Stimulated activated CD4-positive, alpha-beta T cell treated with anti-CD3 and anti-CD28 coated beads, Interleukin-12 subunit alpha, Interleukin-12 subunit beta, amount 100 ng/mL, for 48 hours (primary cell): ENCODE data around the gene PREPL.
"Not testable (repeated sequence)": the region's sequence is repeated elsewhere in the genome, so short reads cannot be mapped to it uniquely, and the experiment has no call there.

Experiments used
- DNase-seq, 3 donors: peaks; one replicate each; pipeline ENCODE4 v3.0.0-alpha.2; 2020; ENCODE audit warnings: low read depth in 2 of 3, low spot score in 1 of 3

Gene PREPL

DNA sequence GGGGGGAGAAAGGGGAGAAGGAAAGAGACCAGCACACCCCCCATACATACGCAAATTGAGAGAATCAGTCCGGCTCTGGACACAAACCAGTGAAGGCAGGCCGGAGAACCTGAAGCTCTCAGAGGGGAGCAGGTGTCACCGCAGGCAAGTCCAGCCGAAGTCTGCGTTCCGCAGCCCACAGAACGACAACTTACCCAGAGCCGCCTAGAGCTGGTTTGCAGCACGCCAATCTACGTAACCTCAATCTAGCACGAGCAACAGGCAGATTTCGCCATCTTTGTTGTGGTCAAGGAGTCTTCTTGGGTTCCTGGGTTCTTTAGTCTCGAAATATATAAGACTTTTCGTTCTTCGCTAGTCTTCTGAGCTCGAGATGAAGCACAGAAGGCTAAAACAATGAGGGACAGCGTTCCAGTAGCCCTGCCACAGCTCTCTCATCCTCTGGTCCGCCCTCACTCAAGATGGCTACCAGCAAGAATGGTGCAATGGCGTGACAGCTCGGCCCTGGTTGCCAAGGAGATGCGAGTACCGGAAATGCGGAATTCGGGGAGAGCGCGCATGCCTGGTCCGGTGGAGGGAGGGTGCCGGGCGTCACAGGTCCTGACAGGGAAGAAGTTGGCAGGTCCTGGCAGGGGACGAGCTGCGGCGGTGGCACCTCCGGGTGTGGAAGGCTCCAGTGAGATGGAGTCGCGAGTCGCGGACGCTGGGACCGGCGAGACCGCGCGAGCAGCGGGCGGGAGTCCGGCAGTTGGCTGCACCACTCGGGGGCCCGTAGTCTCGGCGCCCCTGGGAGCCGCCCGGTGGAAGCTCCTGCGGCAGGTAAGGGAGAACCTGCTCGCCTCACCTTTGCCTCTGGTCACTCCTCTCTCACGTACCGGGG, at the start of gene PREPL, which contains the start of gene CAMKMT:
TSS of gene PREPL (minus strand) at position 165 of the 877 bp plus-strand sequence. CDS start 15,152 bp downstream, outside the sequence.
TSS of gene CAMKMT (plus strand) at position 618 of the 877 bp plus-strand sequence.
- peak; percentile 96 to 97 (median 96) for DNase-seq

DNA sequence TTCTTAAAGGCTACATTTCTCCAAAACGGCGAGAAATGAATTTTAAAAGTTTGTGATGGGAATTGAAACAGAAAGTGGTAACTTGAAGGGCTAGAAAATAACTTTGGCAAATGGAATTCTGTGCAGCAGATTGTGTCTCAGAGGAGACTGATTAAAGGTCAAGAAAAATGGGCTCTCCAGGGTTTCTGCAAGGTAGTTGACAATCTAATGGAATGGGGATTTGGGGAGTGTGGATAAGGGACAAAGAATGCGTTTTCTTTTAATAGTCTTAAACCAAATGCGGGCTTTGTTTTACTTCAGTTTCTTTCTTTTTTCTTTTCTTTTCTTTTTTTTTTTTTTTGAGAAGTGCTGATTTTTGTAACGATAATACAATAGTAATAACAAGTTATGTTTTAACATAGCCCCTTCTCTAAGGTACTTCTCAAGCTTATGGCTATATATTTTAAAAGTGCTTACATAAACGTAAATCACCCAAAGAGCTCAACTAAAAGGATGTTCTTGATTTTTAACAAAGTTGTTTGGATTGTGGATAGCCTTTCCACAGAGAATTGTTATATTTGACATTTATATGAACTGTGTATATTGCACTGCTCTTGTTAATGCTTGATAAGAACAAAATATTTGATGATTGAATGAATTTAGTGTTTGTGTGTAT, 37.1 kb upstream of the PREPL start:
- no peak for DNase-seq

DNA sequence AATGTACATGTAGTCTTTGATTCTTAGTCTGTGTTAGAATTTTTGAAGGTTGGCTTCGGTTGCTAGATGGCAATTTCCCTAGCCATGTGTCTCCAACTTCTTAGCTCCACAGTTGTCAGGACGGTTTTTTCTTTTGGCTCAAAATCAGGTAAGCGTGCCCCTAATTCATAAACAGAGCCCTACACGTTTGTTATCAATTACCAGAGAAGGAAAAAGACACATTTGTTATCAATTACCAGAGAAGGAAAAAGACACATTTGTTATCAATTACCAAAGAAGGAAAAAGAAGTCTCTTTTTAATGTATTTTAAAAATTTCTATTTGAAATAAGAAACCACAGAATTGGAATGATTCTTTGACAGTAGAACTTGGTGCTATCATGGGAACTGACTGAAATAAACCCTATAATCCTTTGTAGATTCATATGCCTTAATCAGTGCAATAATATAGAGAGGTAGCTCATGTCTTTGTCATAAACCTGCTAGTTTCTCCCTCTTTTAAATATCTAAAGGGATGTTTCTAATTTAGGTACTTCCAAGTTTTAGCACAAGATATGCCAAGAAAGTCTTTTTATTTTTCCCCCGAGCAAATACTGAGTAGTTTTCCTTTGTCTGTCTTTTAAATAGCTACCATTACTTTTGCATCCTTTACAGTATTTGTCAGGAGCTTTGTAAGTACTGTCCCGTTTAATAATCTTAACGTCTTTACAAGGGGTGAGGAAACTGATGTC, 36.3 kb upstream of the PREPL start:
- DNase-seq = no peak

DNA sequence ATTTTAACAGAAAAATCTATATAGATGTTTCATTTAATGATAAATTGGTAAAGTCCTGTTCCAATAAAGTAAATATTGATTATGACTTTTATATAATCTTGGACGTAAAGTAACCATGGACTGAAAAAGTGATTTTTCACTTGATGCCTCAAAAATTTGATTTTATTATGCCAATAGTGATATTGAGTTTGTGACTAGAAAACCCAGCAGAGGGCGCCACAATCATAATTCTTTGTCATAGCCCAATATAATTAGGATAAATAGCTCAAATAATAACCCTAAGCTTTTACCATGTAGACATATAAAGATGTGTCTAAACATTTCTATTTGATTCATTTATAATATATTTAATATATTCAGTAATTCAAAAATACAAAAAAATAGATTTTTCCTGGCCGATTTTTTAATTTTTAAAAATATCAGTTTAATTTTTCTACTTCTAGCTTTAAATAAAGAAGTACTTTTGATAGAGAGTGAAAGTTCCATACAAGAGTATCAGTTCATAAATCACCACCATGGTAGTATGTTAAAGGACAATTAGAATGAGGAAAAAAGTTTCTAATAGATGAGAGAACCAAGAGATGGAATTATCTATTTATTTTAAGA, 31.1 kb upstream of the PREPL start:
- peak in 2 of 3 donors; percentile 26 to 42 for DNase-seq

GRCh38 chr2:44389895-44390294, 28.6 kb upstream of the PREPL start:
- DNase-seq = no peak

DNA sequence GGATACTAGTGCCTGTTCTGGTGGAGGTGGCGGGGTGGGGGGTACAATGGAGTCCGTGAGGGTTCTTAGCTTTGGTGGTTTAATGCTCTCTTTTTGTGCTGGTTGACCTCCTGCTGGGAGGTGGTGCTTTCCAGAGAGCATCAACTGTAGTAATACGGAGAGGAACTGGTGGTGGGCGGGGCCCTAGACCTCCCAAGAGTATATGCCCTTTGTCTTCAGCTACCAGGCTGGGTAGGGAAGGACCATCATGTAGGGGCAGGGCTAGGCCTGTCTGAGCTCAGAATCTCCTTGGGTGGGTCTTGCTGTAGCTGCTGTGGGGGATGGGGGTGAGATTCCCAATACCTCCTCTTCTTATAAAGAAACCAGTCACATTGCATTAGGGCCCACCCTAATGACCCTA, 27.6 kb upstream of the PREPL start:
- no peak for DNase-seq

DNA sequence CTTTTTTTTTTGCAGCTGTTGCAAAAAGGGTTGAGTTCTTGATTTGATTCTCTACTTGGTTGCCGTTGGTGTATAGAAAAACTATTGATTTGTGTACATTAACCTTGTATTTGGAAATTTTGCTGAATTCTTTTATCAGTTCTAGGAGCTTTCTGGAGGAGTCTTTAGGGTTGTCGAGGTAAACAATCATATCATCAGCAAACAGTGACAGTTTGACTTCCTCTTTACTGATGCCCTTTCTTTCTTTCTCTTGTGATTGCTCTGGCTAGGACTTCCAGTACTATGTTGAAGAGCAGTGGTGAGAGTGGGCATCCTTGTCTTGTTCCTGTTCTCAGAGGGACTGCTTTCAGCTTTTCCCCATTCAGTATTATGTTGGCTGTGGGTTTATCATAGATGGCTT, 23.9 kb upstream of the PREPL start:
- DNase-seq = not testable (repeated sequence)

DNA sequence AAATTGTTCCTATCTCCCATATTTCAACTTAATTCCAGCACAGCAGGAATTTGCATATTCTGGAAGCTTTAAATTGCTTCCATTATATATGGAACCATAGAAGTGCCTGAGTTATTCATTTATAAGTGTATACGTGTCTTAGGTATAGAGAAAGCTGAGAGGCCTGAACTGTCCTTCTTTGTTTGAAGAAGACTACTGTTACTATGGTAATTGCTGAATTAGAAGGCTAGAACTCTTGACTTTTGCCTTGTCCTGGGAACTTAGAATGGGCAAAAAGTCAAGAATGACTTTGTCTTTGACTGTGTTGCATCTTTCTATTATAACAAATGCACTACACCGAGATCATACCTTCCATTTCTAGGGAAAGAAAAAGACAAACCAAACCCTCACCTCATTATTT, 16.2 kb upstream of the PREPL start:
- DNase-seq = no peak

- no peak for DNase-seq
These were observed 11.0 kb upstream of the PREPL start for GRCh38 chr2:44372246-44372645.

DNA sequence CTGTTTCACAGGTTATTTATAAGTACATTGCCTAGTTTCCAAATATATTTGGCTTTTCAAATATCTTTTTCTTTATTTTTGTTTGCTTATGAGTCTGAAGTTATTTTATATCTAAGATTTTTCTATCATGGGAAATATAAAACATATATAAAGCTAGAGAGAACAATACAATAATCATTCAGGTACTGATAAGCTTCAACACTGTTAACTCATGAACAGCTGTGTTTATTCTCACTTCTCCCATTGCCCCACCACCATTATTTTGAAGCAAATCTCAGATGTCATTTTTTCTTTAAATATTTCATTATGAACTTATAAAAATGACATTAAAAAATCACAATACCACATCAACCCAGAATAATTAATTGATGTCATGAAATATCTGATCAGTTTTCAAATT, 10.2 kb upstream of the PREPL start:
- DNase-seq = no peak

DNA sequence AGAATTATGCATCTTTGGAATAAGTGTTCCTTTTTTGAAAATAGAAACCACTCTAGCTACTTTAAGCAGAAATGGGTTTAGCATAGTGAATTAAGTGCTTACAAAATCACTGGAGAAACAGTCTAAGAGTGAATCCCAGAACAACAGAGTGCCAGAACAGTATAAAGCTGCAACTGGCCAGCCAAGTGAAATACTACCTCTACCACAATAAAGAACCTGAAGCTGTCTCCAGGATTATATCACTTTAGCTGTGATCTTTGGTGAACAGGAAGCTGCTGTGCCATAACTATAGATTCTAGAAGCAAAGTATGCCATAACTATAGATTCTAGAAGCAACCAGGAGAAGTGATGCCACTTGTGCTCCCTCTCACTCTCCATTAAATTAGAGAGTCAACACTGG, 8.1 kb upstream of the PREPL start:
- no peak for DNase-seq

DNA sequence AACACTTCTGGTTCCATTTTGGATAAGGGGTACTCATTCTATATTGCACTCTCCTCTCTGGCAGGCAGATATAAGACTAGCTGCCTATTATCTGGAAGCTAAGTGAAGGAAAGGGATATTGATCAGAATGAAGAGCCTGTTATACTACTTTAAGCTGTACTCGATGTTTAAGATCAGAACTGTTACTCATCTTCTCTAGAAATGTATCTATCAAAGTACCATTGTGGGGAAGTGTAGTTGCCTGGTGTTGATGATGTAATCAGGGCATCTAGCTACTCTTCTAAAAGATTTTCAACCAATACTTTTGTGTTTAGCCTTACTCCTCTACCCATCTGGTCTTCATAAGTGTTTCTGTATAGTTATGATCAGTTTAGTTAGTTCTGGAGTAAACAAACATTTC, 6.3 kb upstream of the PREPL start:
- DNase-seq = no peak

DNA sequence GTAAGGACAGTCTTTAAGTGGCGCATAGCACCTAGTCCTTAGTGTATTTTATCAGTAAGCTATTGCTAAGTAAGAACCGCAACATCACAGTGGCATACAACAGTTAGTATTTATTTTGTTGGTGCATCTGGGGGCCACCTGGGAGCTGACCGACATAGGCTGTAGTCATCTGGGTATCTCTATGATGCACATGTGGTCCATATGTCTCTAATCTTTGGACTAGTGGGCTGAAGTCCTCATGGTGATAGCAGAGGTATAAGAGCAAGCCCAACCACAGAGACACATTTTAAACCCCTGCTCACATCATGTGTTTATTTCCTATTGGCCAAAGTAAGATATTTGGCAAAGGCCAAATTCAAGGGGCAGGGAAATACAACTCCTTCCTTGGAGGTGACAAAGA, 3.3 kb upstream of the PREPL start:
- DNase-seq = no peak

DNA sequence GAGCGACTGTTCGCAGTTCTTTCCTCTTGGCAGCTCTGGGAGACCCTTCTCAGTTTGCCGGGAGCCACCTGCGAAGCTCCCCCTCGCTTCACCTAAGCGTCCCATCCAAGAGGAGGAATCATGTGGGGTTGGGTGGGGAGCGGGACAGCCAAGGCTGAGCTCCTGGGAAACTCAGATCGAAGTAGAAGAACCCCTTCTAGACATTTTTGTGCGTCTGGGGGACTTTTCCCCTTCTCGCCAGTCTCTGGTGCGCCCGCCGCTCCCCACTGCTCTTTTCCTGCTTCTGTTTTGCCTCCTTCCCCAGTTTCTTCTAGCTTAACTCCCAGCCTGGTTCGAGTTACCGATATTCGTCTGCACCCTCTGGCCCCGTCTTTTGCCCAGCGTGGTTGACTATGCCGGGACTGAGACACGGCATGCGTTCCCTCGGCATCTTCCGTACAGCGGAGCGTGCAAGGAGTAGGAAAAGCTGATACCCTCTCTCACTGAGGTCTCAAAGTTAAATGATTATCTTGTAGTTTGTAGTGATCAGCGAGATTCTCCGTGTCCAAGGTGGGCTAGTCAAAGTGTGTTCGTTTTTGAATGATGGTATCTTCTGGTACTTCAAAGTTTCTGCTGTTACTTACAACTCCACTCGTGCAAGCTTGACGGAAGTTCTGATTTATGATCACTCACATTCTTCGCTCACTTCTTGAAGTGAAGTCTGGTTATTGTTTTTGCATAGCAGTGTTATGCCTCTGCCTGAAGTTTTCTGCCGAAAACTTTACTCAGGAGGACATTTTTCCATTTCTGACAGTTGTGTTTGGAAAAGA, 1.1 kb upstream of the PREPL start:
- DNase-seq = peak; percentile 7 to 35 (median 27)

DNA sequence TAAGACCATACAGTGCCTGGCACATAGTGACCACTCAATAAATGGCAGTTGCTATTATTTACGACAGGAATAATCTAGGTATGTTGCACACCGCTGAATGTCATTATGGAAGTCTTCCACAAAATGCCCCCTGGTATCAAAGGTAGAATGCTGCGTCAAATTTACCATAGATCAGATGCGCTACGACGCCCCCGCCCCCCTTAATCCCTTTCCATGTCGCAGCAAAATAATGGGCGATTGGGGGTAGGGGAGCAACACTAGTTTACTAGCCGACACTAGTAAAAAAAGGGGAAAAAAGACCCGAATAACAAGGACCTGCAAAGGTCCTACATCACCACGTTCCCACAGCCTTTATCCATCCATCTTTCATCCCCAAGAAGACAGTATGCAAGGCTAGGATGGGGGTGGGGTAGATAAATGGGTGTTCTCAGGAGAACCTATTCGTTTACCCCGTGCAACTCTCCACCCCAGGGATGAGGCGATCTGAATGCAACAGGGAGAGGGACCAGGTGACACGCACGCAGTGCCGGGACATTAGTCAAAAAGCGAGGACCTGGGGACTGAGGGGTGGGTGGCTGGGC, 455 bp downstream of the PREPL start:
- DNase-seq = no peak

GRCh38 chr2:44358503-44358902, 2.8 kb downstream of the PREPL start:
- DNase-seq = peak; percentile 12 to 30 (median 17)

GRCh38 chr2:44354761-44355160, 6.5 kb downstream of the PREPL start:
- DNase-seq = no peak

DNA sequence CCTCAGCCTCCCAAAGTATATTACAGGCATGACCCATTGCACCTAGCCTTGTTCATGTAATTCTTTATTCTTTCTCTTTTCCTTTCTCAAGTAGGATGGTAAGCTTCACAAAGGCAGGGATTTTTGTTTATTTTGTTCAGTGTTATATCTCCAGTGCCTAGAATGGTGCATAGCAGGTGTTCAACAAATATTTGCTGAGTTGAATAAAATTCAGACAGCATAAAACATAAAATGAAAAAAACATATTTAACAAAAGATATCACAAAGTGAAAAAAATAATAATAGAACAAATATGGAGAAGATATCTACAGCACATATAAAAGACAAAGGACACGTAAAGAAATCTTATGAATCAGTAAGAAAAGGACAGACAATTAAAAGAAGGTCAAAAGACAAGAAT, 8.8 kb downstream of the PREPL start:
- no peak for DNase-seq

- DNase-seq = no peak
These were observed 9.6 kb downstream of the PREPL start for GRCh38 chr2:44351676-44352075.

- no peak for DNase-seq
These were observed 10.2 kb downstream of the PREPL start for GRCh38 chr2:44351088-44351487.
